T-helper 1 cell treated with Interleukin-12 subunit alpha and Interleukin-12 subunit beta and Interleukin-4 antibody, amounts not matched to agents 30 μg/mL and 1 μg/mL, for 36 hours (primary cell): ENCODE data around the gene PARD3B.

Experiments
- H3K27ac Mint-ChIP-seq: one replicate; pipeline ENCODE4 v1.8.0; 2021; ENCODE audit warnings: mild to moderate bottlenecking, mixed read lengths
- H3K27me3 Mint-ChIP-seq: one replicate; pipeline ENCODE4 v1.8.0; 2021; ENCODE audit warnings: low read depth, mixed read lengths
- H3K36me3 Mint-ChIP-seq: one replicate; pipeline ENCODE4 v1.8.0; 2021; ENCODE audit warnings: low read depth, mixed read lengths
- H3K4me1 Mint-ChIP-seq: one replicate; pipeline ENCODE4 v1.8.0; 2021; ENCODE audit warnings: low read depth, mixed read lengths
- H3K4me3 Mint-ChIP-seq: one replicate; pipeline ENCODE4 v1.8.0; 2021; ENCODE audit warnings: mild to moderate bottlenecking, moderate library complexity, mixed read lengths
- H3K9me3 Mint-ChIP-seq: one replicate; pipeline ENCODE4 v1.8.0; 2021; ENCODE audit warnings: mixed read lengths

The PARD3B gene

DNA sequence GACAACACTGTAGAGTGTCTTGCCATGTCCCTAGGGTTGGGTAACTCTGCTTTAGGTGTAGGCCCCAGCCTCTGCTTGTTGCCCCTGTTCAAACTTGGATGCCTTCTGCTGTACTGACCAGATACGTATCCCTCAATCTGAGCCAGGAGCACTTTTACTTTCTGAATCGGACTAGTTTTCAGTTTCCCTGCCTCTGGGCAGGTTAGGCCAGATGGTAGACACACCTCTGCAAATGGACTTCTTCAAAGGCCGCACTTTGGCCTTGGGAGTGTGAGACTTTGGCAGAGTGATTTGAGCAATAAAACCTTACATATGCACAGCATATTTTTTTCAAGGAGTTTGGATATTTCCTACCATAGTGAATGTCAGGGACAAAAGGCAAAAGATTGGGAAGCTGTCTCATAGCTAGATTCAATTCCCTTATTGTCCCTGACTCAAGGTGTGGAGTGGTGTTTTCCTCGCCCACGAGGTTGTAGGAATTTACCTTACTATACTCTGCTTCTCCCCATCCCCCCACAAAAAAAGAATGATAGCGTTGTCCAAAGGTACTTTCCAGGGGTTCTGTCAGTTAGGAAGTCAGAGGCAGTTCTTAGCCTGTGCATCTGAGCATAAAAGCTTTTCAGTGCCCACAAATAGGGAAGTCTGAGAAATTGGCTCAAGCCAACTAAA, 15.3 kb upstream of the PARD3B start:
- Mint-ChIP-seq H3K27me3 (no peaks in the 10 kb centered on the region), H3K9me3 (no peaks in the 10 kb centered on the region), H3K4me1 (no peaks in the 10 kb centered on the region), H3K36me3 (no peaks in the 10 kb centered on the region), H3K4me3 (no peak overlapping the region), H3K27ac (no peak overlapping the region)

DNA sequence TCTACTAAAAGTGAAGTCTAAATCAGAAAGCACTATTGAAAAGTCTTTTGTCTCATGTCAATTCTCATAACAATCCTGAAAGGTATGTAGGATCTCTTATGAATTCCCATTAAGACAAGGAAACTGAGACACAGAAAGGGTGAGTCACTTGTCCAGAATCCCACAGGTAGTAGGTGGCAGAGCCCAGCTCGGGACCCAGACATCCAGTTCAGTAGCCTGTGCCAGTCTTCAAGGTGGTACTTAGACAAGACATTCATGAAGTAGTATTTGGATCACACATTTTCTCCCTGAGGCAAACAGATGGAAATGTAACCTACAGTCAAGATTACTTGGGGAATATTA, 14.8 kb upstream of the PARD3B start:
- Mint-ChIP-seq H3K27ac (no peak overlapping the region), H3K9me3 (no peaks in the 10 kb centered on the region), H3K36me3 (no peaks in the 10 kb centered on the region), H3K4me1 (no peaks in the 10 kb centered on the region), H3K27me3 (no peaks in the 10 kb centered on the region), H3K4me3 (no peak overlapping the region)

DNA sequence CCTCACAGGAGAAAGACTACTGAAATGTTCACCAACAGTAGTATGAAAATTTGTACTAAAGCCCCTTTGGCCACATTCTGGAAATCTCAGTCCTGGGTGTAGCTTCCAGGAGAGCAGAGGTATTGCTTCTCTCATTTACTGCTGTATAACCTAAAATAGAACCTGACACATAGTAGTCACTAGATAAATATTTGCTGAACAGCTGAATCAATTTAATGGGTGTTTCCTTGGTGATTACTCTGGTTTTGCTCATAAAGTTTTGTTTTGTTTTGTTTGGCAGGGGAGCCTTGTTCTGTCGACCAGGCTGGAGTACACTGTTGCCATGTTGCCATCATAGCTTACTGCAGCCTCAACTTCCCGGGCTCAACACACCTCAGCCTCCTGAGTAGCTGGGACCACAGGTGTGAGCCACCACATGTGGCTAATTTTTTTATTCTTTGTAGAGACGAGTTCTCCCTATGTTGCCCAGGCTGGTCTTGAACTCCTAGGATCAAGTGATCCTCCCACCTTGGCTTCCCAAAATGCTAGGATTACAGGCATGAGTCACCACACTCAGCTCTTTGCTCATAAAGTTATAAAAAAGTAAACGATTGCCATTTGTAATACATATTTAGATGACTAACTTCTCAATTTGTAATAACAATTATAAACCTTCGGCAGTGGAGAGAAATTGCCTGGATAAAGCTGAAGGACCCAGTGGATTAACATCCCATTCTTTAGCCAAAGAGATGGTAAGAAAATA, 11.5 kb upstream of the PARD3B start:
- H3K4me3 Mint-ChIP-seq: no peak overlapping the region
- H3K36me3 Mint-ChIP-seq: no peaks in the 10 kb centered on the region
- H3K27ac Mint-ChIP-seq: no peak overlapping the region
- H3K9me3 Mint-ChIP-seq: no peaks in the 10 kb centered on the region
- no peaks in the 10 kb centered on the region for H3K27me3 Mint-ChIP-seq
- no peaks in the 10 kb centered on the region for H3K4me1 Mint-ChIP-seq

DNA sequence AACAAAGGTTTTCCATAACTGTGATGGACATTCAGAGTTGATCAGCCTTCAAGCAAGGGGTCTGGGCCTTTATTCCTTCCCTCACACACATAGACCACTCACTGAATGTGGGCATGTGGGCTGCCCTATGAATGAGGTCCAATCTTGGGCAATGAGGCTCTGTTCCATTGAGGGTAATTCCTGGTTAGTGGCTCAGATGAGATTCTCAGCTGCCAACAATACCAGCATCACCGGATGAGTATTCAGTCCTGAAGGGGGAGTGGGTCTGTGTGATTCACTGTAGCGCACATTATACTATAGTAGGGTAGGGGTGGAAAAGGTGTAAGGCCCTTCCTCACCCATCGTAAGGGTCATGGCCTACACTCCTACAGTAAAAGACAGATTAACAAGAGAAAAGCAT, 9.9 kb upstream of the PARD3B start:
- Mint-ChIP-seq H3K36me3 (no peaks in the 10 kb centered on the region), H3K4me1 (no peaks in the 10 kb centered on the region), H3K27ac (no peak overlapping the region), H3K27me3 (no peaks in the 10 kb centered on the region), H3K4me3 (no peak overlapping the region), H3K9me3 (no peaks in the 10 kb centered on the region)

DNA sequence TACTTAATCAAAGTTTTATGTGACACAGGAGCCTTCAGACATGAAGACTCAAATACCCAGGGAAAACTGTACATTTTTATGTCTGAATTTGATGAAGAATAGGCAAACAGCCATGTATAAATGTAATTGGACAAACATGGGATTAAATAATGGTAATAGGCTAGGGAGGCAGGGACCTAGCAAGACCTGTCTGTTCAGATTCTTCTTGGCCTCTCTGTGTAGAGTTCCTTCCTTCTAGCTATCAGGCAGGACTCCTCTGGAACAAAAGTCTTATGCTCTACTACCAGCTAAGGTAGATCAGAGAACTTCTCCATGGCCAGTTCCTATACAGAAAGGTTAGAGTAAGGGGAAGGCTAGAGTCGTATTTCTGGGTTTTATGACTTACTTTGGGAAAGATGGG, 9.5 kb upstream of the PARD3B start:
- Mint-ChIP-seq H3K9me3 (no peaks in the 10 kb centered on the region), H3K27ac (no peak overlapping the region), H3K4me1 (no peaks in the 10 kb centered on the region), H3K4me3 (no peak overlapping the region), H3K36me3 (no peaks in the 10 kb centered on the region), H3K27me3 (no peaks in the 10 kb centered on the region)

DNA sequence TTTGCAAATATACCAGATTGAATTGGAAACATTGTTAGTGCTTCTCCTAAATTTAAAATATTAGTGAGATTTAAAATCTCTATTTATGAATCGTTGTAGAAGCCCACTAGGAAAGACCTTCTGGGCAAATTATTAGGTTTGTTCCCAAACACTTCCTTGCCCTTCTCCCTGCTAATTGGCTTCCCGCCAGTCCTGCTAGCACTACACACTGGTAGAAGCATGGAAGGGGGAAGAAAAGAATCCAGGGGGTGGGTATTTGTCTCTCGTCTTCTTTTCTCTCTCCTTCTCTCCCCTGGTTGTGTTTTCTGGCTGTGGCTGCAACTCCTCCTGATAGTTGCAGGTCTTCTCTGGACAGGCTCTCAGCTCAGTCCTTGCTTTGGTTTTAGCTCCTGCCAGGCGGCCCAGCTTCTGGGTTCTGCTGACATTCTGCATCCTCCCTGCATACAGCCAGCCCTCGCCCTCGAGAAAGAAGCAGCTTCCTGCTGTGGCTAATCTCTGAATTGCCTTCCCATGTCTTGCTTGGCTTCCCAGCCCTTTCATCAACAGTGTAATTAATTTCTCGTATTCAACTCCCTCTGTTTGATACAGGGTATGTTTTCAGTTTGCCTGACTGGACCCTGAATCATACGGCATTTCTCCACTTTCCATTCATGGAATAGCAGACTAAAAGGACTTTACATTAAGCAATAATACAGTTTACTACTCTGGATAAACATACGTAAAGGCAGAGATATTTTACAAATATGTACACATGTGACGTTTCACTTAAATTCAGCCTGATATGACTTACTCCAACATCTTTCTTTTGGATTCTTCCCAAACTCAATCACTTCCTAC, 6.9 kb upstream of the PARD3B start:
- Mint-ChIP-seq H3K36me3 (no peaks in the 10 kb centered on the region), H3K9me3 (no peaks in the 10 kb centered on the region), H3K27ac (no peak overlapping the region), H3K27me3 (peaks cover 6% of the 10 kb centered on the region), H3K4me1 (no peaks in the 10 kb centered on the region), H3K4me3 (no peak overlapping the region)

DNA sequence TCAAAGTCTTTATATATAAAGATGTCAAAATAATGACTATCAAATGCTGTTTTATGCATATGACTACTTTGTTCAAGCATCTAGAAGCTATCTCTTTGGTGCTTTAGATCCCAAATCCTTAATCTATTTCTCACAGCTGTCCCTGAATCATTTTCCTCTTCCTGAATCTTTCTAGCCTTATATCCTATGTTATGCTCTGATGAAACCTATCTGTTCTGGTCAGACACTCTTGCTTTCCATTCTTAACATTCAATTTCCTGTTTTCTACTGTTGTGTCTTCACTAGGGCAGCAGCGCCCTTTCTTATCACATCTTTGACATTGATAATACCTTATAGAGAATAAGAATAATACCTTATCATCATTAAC, 6.3 kb upstream of the PARD3B start:
- no peak overlapping the region for H3K4me3 Mint-ChIP-seq
- H3K36me3 Mint-ChIP-seq: no peaks in the 10 kb centered on the region
- H3K9me3 Mint-ChIP-seq: no peaks in the 10 kb centered on the region
- H3K27me3 Mint-ChIP-seq: peaks cover 12% of the 10 kb centered on the region
- H3K27ac Mint-ChIP-seq: no peak overlapping the region
- H3K4me1 Mint-ChIP-seq: no peaks in the 10 kb centered on the region

DNA sequence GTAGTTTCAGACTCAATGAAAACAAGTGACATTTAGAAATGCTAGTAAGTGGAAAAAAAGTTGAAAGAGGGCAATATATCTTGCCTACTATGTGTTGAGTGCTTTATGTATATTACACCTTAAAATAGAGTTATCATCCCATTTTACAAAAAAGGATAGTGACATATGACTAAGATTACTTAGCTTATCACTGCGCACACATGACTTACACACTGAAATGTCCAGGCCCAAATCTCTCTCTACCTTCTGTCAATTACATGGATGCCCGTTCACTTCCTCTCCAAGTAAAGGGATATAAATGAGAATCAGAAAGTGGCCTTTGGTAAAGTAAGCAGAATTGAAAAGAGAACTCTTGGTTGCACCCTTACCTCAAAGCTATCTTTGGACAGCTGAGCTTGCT, 3.6 kb upstream of the PARD3B start:
- Mint-ChIP-seq H3K36me3 (no peaks in the 10 kb centered on the region), H3K4me3 (no peak overlapping the region), H3K4me1 (peaks cover 9% of the 10 kb centered on the region), H3K27me3 (peaks cover 34% of the 10 kb centered on the region), H3K9me3 (no peaks in the 10 kb centered on the region), H3K27ac (no peak overlapping the region)

DNA sequence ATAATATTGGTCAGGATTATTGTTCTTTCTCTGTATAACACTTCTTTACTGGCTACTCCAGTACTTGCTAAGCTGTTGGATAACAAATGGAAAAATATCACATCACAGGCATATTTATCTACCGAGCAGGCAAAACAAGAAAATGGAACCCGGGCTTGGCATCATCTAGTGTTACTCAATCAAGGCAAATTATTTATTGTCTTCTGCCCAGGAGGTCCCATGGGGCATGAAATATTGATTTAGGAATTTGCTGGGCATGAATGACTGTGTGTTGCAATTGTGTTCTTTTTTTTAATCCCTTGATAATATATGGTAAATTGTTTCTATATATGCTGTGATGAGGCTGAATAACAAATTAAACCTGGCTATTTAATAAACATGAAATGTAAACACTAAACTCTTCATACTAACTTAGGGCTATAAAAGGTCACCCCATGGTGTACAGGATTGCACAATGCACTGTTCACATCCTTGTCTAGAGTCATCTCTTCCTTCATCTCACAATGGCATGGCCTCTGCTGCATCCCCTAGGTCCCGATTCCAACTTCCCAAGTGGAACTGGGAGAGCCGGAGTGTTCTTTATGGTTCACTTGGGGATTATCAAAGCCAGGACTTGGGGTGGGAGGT, 2.2 kb upstream of the PARD3B start:
- Mint-ChIP-seq H3K9me3 (no peaks in the 10 kb centered on the region), H3K4me1 (peaks cover 9% of the 10 kb centered on the region), H3K4me3 (no peak overlapping the region), H3K27ac (no peak overlapping the region), H3K27me3 (peaks cover 42% of the 10 kb centered on the region), H3K36me3 (no peaks in the 10 kb centered on the region)

DNA sequence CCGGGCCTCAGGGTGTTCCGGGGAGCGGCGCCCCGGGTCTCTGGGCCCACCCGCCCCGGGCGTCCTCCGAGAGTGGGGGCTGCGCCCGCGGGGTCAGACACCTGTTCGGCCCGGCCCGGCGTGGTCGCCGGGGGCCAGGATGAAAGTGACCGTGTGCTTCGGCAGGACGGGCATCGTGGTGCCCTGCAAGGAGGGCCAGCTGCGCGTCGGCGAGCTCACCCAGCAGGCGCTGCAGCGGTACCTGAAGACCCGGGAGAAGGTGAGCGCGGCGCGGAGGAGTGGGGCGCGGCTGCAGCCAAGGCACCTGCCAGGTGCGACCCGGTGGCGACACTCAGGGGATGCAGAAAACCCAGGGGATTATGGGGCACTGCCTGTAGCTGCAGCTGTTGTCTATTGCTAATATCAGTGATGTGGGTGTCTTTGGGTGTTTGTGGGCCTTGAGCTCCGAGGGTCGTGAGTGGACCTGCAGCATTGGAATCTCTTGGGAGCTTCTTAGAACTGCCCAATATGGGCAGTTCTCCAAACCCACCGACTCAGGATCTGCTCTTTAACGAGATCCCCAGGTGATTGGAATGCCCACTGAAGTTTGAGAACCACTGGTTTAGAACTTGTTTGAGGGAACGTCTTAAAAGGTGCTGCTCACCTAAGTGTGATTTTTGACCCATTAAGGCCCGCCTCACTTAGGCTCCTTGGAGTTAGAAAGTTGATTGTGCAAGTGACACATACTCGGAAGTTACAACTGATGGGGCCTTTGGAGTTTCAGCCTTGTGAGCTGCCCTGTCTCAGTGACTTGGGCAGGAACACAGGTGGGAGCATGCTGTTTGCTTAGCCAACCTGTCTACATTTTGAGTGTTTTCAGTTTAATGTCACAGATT, 823 bp downstream of the PARD3B start:
- peaks cover 51% of the 10 kb centered on the region for H3K27me3 Mint-ChIP-seq
- H3K27ac Mint-ChIP-seq: no peak overlapping the region
- no peaks in the 10 kb centered on the region for H3K36me3 Mint-ChIP-seq
- H3K4me1 Mint-ChIP-seq: peaks cover 9% of the 10 kb centered on the region
- peak overlapping the region; percentile 45 for H3K4me3 Mint-ChIP-seq
- no peaks in the 10 kb centered on the region for H3K9me3 Mint-ChIP-seq

DNA sequence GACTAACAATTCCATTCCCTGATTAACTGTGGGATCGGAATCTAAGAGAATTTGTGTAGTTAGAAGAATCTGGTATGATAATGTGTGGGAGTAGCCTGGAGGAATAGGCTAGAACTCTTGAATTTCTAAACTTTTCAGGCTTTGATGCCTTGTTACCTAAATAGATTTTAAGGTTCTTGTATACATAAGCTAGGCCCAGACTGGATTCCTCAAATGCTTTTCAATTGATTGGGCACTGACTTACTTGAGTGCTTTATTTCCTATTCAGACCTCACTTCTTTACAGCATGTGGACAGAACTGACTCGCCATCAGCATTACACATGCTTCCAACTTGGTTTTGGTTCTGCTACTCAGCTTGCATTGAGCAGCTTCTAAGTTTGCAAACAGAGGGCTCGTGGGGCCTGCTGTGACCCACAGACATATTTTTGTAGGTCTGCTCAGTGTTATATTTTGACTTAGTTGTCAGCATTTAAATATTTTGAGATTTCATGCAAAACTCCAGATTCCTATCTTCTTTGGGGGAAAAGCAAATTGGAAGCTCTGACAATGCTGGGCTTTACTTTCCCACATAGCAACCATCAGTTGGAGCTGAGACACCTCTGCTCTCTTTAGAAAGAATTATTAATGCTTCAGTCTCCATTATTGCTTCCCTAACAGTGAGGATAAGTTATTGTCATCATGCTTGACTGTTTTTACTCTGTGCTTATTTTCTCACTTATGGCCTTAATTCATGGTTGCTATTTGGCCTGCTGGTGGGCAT, 5.7 kb downstream of the PARD3B start:
- no peaks in the 10 kb centered on the region for H3K36me3 Mint-ChIP-seq
- no peak overlapping the region for H3K4me3 Mint-ChIP-seq
- H3K4me1 Mint-ChIP-seq: no peaks in the 10 kb centered on the region
- H3K27me3 Mint-ChIP-seq: peaks cover 24% of the 10 kb centered on the region
- H3K9me3 Mint-ChIP-seq: no peaks in the 10 kb centered on the region
- no peak overlapping the region for H3K27ac Mint-ChIP-seq

DNA sequence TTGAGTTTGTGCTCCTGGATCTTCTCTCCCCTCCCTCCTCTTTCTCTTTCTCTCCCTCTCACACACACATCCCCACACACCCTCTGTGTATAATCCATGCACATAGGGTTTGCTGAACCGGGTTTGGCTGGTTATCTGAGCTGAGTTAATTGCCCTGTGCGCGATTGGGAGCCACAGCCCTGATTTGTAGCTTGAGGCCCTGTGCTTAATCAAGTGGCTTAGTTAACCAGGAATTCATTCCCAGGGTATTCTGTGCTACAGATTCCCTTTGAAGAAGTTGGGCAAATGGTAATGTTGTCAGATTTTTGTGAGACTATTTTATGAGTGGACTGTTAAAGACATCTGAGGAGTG, 6.2 kb downstream of the PARD3B start:
- Mint-ChIP-seq H3K9me3 (no peaks in the 10 kb centered on the region), H3K4me1 (no peaks in the 10 kb centered on the region), H3K27me3 (peaks cover 18% of the 10 kb centered on the region), H3K4me3 (no peak overlapping the region), H3K36me3 (no peaks in the 10 kb centered on the region), H3K27ac (no peak overlapping the region)

DNA sequence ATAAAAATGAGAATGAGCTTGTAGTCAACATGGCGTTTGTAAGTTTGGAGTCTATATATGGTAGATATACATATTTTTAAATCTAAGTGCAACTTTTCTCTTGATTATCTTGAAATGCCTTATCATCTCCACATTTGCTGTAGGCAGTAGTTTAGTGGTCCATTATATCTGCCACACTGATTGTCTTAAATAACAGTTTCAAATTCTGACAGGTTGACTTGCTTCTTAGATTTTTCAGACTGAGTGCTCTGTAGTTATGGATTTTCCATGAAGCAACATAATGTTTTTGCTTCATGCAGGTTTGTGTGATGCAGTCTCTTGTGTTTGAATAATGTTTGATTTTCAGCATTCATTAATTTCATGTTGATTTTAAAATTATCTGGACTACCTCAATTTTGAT, 12.3 kb downstream of the PARD3B start:
- Mint-ChIP-seq H3K36me3 (no peaks in the 10 kb centered on the region), H3K4me1 (no peaks in the 10 kb centered on the region), H3K9me3 (no peaks in the 10 kb centered on the region), H3K27me3 (peaks cover 5% of the 10 kb centered on the region), H3K4me3 (no peak overlapping the region), H3K27ac (no peak overlapping the region)
